Stimulated activated naive CD8-positive, alpha-beta T cell treated with anti-CD3 and anti-CD28 coated beads, Interleukin-15, amount 100 ng/mL, for 72 hours (primary cell): Measurements from ENCODE around the gene TRIM49.
"Not testable (repeated sequence)": the region's sequence is repeated elsewhere in the genome, so short reads cannot be mapped to it uniquely, and the experiment has no call there.

Source experiments
- ATAC-seq: fragments of 150-1000 bp; cut with Tn5 transposase; 2 replicates; pipeline ENCODE4 v1.10.0; 2021; ENCODE audit warnings: mild to moderate bottlenecking, moderate library complexity
- DNase-seq, 2 donors: peaks; one replicate each; pipeline ENCODE4 v3.0.0; 2021 to 2022
- H3K27ac Mint-ChIP-seq, 2 donors: one replicate each; pipeline ENCODE4 v1.8.0; 2022; ENCODE audit warnings: mild to moderate bottlenecking in 2 of 2, mixed read lengths in 2 of 2, moderate library complexity in 2 of 2
- H3K27me3 Mint-ChIP-seq: one replicate; pipeline ENCODE4 v1.8.0; 2022; ENCODE audit warnings: mixed read lengths
- H3K4me1 Mint-ChIP-seq: one replicate; pipeline ENCODE4 v1.8.0; 2022; ENCODE audit warnings: mild to moderate bottlenecking, mixed read lengths
- H3K4me3 Mint-ChIP-seq, 2 donors: one replicate each; pipeline ENCODE4 v1.8.0; 2022; ENCODE audit warnings: mild to moderate bottlenecking in 2 of 2, mixed read lengths in 2 of 2, moderate library complexity in 1 of 2
- H3K9me3 Mint-ChIP-seq, 2 donors: one replicate each; pipeline ENCODE4 v1.8.0; 2022; ENCODE audit warnings: mixed read lengths in 2 of 2

The TRIM49 gene, protein sequence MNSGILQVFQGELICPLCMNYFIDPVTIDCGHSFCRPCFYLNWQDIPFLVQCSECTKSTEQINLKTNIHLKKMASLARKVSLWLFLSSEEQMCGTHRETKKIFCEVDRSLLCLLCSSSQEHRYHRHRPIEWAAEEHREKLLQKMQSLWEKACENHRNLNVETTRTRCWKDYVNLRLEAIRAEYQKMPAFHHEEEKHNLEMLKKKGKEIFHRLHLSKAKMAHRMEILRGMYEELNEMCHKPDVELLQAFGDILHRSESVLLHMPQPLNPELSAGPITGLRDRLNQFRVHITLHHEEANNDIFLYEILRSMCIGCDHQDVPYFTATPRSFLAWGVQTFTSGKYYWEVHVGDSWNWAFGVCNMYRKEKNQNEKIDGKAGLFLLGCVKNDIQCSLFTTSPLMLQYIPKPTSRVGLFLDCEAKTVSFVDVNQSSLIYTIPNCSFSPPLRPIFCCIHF

DNA sequence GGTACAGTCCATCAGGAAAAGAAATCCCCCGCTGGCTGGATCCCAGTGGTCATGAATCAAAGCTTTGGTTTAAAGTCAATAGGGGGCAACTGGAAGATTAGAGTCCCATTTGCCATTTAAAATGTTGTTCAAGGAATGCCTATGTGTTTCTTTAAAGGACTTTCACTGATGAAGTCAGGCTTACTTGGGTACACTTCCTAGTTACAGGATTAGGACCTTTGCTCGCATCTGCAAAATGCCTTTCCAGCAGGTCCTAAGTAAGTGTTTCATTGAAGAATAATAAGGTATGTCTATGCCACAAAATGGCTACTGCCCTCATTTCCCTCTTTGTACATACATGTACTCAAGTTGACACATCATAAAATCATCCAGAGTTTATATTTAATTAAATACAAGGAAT lies at the start of gene TRIM49:
TSS of gene TRIM49 (minus strand) at position 101 of the 400 bp plus-strand sequence. CDS start 4,106 bp downstream, outside the sequence.
- not testable (repeated sequence) for H3K27ac Mint-ChIP-seq

DNA sequence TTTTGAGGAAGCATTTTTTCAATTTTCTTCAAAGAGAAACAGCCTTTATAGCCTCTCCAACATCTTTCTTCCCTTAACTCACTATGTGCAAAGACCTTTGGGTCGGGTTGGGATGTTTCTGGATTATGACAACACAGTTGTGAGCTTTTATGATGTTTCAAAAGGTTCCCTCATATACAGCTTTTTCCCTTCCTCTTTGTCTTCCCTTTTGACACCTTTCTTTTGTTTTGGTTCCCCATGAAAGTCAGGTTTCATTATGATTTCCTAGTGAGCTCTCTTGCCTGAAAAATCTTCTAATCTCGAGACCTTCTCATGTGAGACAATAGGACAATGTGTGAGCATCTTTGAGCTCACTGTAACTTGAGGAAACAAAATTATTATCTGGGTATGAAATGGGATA lies 18.3 kb upstream of the TRIM49 start:
- not testable (repeated sequence) for H3K4me3 Mint-ChIP-seq, H3K4me1 Mint-ChIP-seq, DNase-seq, H3K27ac Mint-ChIP-seq, H3K27me3 Mint-ChIP-seq, H3K9me3 Mint-ChIP-seq, ATAC-seq

More for the DNA sequence above, at the start of gene TRIM49:
- H3K27me3 Mint-ChIP-seq, DNase-seq, H3K4me3 Mint-ChIP-seq, H3K9me3 Mint-ChIP-seq, ATAC-seq, H3K4me1 Mint-ChIP-seq: not testable (repeated sequence)

DNA sequence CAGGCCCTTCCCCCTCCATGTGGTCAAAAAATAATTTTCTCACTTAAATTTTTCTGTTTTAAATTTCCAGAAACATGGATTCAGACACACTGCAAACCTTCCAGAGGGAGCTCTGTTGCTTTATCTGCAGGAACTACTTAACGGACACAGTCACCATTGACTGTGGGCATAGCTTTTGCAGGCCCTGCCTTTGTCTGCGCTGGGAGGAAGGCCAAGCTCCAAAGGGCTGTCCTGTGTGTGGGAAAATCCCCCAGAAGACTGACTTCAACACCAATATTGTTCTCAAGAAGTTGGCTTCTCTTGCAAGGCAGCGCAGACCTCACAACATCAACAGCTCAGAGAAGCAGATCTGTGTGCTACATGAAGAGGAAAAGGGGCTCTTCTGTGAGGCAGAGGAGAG lies 11.6 kb upstream of the TRIM49 start:
- not testable (repeated sequence) for H3K27me3 Mint-ChIP-seq

DNA sequence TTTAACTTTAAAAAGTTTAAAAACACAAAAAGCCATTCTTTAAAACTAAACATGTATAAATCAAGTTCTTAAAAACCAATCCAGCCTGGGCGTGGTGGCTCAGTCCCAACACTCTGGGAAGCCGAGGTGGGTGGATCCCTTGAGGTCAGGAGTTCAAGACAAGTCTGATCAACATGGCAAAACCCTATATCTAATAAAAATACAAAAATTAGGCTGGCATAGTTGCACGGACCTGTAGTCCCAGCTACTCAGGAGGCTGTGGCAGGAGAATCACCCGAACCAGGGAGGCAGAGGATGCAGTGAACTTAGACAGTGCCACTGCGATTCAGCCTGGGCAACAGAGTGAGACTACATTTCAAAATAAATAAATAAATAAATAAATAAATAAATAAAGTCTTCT lies 5.2 kb upstream of the TRIM49 start:
- H3K9me3 Mint-ChIP-seq, H3K27ac Mint-ChIP-seq, H3K27me3 Mint-ChIP-seq, ATAC-seq, DNase-seq, H3K4me3 Mint-ChIP-seq, H3K4me1 Mint-ChIP-seq: not testable (repeated sequence)

More for the DNA sequence above, 11.6 kb upstream of the TRIM49 start:
- not testable (repeated sequence) for H3K27ac Mint-ChIP-seq, H3K4me1 Mint-ChIP-seq, DNase-seq, ATAC-seq, H3K4me3 Mint-ChIP-seq, H3K9me3 Mint-ChIP-seq

DNA sequence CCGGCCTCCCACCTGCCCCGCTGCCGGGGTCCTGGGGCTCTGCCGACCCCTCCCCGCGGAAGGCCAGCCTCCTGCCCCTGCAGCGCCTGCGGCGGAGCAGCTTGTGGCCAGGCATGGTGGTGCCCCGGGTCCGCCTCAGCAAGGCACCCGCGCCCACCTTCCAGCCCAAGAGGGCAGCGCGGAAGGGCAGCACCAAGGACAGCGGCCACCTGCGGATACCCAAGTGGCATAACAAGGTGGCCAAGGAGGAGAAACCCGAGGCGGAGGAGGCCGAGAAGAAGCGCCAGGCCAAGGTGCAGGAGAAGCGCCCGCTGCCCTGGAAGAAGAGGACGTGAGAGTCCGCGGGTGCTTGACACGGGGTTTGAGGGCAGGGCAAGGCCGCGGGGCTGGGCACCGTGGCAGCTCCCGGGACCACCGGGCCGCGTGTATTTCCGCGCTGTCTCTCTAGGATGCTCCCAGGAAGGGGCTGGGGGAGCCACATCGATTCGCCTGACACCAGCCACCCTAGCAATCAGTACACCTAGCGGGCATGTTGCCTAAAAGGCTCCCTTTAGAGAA lies 20.8 kb downstream of the TRIM49 start:
- not testable (repeated sequence) for H3K9me3 Mint-ChIP-seq, ATAC-seq, DNase-seq, H3K27ac Mint-ChIP-seq, H3K4me1 Mint-ChIP-seq, H3K4me3 Mint-ChIP-seq, H3K27me3 Mint-ChIP-seq

DNA sequence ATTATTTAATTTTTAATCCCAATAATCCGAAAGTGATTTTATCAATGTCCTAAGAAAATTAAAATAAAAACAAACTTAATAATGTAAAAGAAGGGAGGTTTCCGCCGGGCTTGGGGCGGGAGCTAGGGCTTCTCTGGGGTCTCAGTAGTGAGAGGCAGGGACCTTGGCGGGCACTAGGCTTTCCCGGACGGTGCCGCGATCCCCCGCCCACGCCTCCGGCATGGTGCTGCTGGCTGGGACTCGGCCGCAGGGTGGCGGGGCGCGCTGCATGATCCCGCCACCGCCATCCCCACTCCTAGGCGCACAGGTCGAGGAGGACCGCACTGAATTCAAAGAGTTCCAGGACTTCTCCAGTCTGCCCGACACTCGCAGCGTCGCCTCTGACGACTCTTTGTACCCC lies 22.6 kb downstream of the TRIM49 start:
- ATAC-seq, H3K4me3 Mint-ChIP-seq, H3K9me3 Mint-ChIP-seq, DNase-seq, H3K4me1 Mint-ChIP-seq, H3K27ac Mint-ChIP-seq, H3K27me3 Mint-ChIP-seq: not testable (repeated sequence)

DNA sequence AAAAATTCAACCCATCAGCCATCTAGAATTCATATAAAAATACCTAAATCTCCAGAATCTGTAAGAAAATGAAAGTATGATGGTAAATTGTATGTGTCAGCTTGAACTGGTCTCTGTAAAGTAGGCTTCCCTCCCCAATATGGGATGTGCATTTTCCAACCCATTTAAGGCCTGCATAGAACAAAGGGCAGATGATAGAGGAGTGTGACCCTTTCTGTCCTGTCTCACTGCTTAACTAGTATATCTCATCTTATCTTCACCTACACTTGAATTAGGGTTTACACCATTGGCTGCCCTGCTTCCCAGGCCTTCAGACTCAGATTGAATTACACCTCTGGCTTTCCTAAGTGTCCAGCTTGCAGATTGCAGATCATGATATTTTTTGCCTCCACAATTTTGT lies 57.6 kb downstream of the TRIM49 start:
- H3K4me3 Mint-ChIP-seq, H3K27ac Mint-ChIP-seq, H3K27me3 Mint-ChIP-seq, H3K9me3 Mint-ChIP-seq, ATAC-seq, H3K4me1 Mint-ChIP-seq, DNase-seq: not testable (repeated sequence)
